Endodermal cell (in vitro differentiated cells): ENCODE data around the gene DNAJC18. TPM values are rescaled to one million over a fixed set of nuclear protein-coding genes. Genes with fewer than 3 reads are reported as not detected.

Experiments used
- DNase-seq: peaks from one replicate; pipeline ENCODE4 v3.0.0-alpha.2; 2017
- H3K27ac ChIP-seq: 2 replicates; pipeline ENCODE4 v1.5.1; 2013; ENCODE audit warnings: mild to moderate bottlenecking, low read depth, low read length, moderate library complexity
- H3K27me3 ChIP-seq: 2 replicates; pipeline ENCODE4 v1.6.1; 2013; ENCODE audit warnings: mild to moderate bottlenecking, low read length, moderate library complexity; ENCODE audit not compliant: insufficient read depth, control insufficient read depth, poor library complexity, severe bottlenecking
- H3K36me3 ChIP-seq: 2 replicates; pipeline ENCODE4 v1.7.0; 2013; ENCODE audit warnings: mild to moderate bottlenecking, low read length, moderate library complexity; ENCODE audit not compliant: control insufficient read depth, insufficient read depth
- H3K4me1 ChIP-seq: one replicate; pipeline ENCODE4 v1.7.0; 2013; ENCODE audit warnings: low read length; ENCODE audit not compliant: control insufficient read depth, insufficient read depth
- H3K4me3 ChIP-seq: 2 replicates; pipeline ENCODE4 v1.5.1; 2013; ENCODE audit warnings: mild to moderate bottlenecking, low read length, moderate library complexity
- H3K9ac ChIP-seq: 2 replicates; pipeline ENCODE4 v1.6.1; 2013; ENCODE audit warnings: mild to moderate bottlenecking, low read length, moderate library complexity; ENCODE audit not compliant: poor library complexity, severe bottlenecking; ENCODE audit errors: extremely low read depth
- H3K9me3 ChIP-seq: 2 replicates; pipeline ENCODE4 v1.6.1; 2013; ENCODE audit warnings: mild to moderate bottlenecking, low read length, moderate library complexity; ENCODE audit not compliant: control insufficient read depth
- H3K27ac Mint-ChIP-seq: 2 replicates; pipeline ENCODE4 v1.8.0; 2020; ENCODE audit warnings: mixed read lengths
- H3K27me3 Mint-ChIP-seq: 2 replicates; pipeline ENCODE4 v1.8.0; 2021; ENCODE audit warnings: mild to moderate bottlenecking, mixed read lengths; ENCODE audit not compliant: insufficient read depth
- H3K36me3 Mint-ChIP-seq: 2 replicates; pipeline ENCODE4 v1.8.0; 2020; ENCODE audit warnings: low read depth, mixed read lengths
- H3K4me1 Mint-ChIP-seq: 2 replicates; pipeline ENCODE4 v1.8.0; 2020; ENCODE audit warnings: mixed read lengths
- H3K4me3 Mint-ChIP-seq: 2 replicates; pipeline ENCODE4 v1.8.0; 2020; ENCODE audit warnings: mild to moderate bottlenecking, moderate library complexity, mixed read lengths
- H3K9me3 Mint-ChIP-seq: 2 replicates; pipeline ENCODE4 v1.8.0; 2020; ENCODE audit warnings: mild to moderate bottlenecking, mixed read lengths
- CTCF ChIP-seq: fragments of 200-600 bp; sonication (generic); conservative IDR thresholded peaks from 2 replicates; pipeline ENCODE4 v1.5.0; 2021; ENCODE audit warnings: antibody characterized with exemption, mild to moderate bottlenecking
- whole genome bisulfite sequencing, 2 experiments: methylation state at CpG; one replicate each; pipeline versions ENCODE4 v1.1.5 to v1.1.7; 2013; ENCODE audit warnings: missing lambda C conversion rate in 2 of 2, mixed read lengths in 1 of 2; ENCODE audit not compliant: insufficient coverage in 1 of 2, insufficient read length in 1 of 2; 5-methylcytosine and 5-hydroxymethylcytosine counted together
- total RNA-seq, 2 donors: library from RNA; stranded (reverse); fragmentation: NEBNext Ultra II Directional in 1 of 2; extraction: Animal tissue kit (Norgen Biotek cat#: 25700) in 1 of 2; gene quantifications; 2 replicates in 1 of 2; 3 replicates in 1 of 2; pipeline ENCODE4 v1.2.1, GENCODE V29; 2021

The DNAJC18 gene
- total RNA-seq, 2 donors from 2014 or later = 21.8 to 26.6 TPM

GRCh38 chr5:139415221-139415861 lies 24.0 kb downstream of the DNAJC18 start:
- no peaks in the 10 kb centered on the region for H3K27me3 ChIP-seq
- no peak for TF ChIP-seq CTCF
- H3K9me3 ChIP-seq = no peaks in the 10 kb centered on the region
- peaks cover 13% of the 10 kb centered on the region for H3K4me1 ChIP-seq
- Mint-ChIP-seq H3K27ac (no peak overlapping the region), H3K36me3 (peaks cover 14% of the 10 kb centered on the region), H3K9me3 (no peaks in the 10 kb centered on the region), H3K4me1 (peaks cover 21% of the 10 kb centered on the region), H3K27me3 (no peaks in the 10 kb centered on the region), H3K4me3 (no peak overlapping the region)
- no peak overlapping the region for H3K27ac ChIP-seq
- H3K36me3 ChIP-seq = peaks cover 5% of the 10 kb centered on the region
- no peak for DNase-seq
- no peak overlapping the region for H3K4me3 ChIP-seq
- 93% methylated on average over 7 to 8 of the region's 8 CpGs for WGBS, 2 experiments
- H3K9ac ChIP-seq = no peak overlapping the region

DNA sequence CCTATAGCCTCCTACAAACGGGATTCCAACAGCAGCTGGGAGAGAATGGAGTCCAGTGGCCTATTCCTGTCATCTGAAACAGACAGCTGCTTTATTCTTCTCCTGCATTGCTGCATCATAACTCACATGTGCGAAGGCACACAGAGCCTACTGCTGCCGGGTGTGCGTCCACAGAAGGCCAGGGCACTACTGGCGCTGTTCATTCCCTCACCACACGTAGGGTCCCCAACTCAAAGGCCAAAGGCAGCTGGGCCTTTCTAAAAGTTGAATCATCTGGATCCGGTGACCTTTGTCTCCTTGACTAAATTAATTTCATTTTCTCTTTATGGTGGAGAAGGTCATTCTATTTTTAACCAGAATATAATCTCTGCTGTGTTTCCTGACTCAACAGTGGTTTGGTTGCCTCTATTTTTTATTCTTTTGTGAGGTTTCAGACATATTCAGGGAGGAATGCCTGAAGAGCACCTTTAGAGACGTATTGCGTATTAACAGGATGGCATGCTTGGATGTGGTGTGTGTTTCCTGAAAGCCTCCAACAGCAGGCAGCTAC lies 24.7 kb downstream of the DNAJC18 start:
- WGBS, 2 experiments = 95 to 96% methylated on average over 7 to 9 of the region's 9 CpGs
- no peak overlapping the region for H3K4me3 ChIP-seq
- no peak overlapping the region for H3K27ac ChIP-seq
- no peak overlapping the region for H3K27ac Mint-ChIP-seq
- no peaks in the 10 kb centered on the region for H3K27me3 Mint-ChIP-seq
- H3K9me3 Mint-ChIP-seq = no peaks in the 10 kb centered on the region
- no peak for DNase-seq
- no peak overlapping the region for H3K4me3 Mint-ChIP-seq
- H3K4me1 Mint-ChIP-seq = peaks cover 16% of the 10 kb centered on the region
- no peak overlapping the region for H3K9ac ChIP-seq
- no peaks in the 10 kb centered on the region for H3K9me3 ChIP-seq
- TF ChIP-seq CTCF = no peak
- no peaks in the 10 kb centered on the region for H3K27me3 ChIP-seq
- H3K36me3 ChIP-seq = peaks cover 5% of the 10 kb centered on the region
- peaks cover 9% of the 10 kb centered on the region for H3K4me1 ChIP-seq
- peaks cover 14% of the 10 kb centered on the region for H3K36me3 Mint-ChIP-seq

DNA sequence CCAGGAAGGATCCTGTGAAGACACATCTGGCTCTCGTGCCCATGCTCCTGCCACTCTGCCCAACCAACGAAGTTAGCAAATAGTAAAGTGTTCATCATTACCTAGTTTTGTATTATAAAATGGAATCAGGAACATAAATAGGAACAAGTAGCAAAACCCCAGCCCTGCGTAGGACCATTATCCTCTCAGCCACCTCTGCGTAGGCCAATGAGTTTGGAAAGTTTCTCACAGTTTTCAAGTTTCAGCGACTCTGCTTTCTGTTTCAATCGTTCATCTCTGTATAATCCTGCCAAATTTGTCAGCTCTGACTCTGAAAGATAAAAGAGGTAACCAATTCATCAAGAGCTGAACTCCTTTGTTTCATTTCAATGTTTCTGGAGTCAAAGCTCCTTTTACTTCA lies 25.4 kb downstream of the DNAJC18 start:
- Mint-ChIP-seq H3K4me1 (peaks cover 9% of the 10 kb centered on the region), H3K27ac (no peak overlapping the region), H3K27me3 (no peaks in the 10 kb centered on the region), H3K36me3 (peaks cover 14% of the 10 kb centered on the region), H3K4me3 (no peak overlapping the region), H3K9me3 (no peaks in the 10 kb centered on the region)
- no peak overlapping the region for H3K27ac ChIP-seq
- no peak for DNase-seq
- 97 to 100% methylated on average over 4 to 6 of the region's 6 CpGs for WGBS, 2 experiments
- no peak overlapping the region for H3K4me3 ChIP-seq
- no peaks in the 10 kb centered on the region for H3K27me3 ChIP-seq
- H3K36me3 ChIP-seq = peaks cover 5% of the 10 kb centered on the region
- H3K4me1 ChIP-seq = peaks cover 4% of the 10 kb centered on the region
- no peak for TF ChIP-seq CTCF
- H3K9me3 ChIP-seq = no peaks in the 10 kb centered on the region
- H3K9ac ChIP-seq = no peak overlapping the region
